Mucosa of rectum (tissue), 2 donors: ENCODE data around the gene XXYLT1.
A peak's percentile ranks its signal among the peaks of the same experiment; 100 is the strongest.

Source experiments
- H3K27ac ChIP-seq, 2 donors: one replicate each; pipeline ENCODE4 v1.7.0; 2013; ENCODE audit warnings: inconsistent platforms in 2 of 2, low read depth in 2 of 2, low read length in 2 of 2
- H3K27me3 ChIP-seq, 2 donors: one replicate each; pipeline ENCODE4 v1.7.0; 2013; ENCODE audit warnings: low read length in 2 of 2; ENCODE audit not compliant: control insufficient read depth in 2 of 2, insufficient read depth in 2 of 2
- H3K36me3 ChIP-seq, 2 donors: one replicate each; pipeline ENCODE4 v1.7.0; 2013; ENCODE audit warnings: low read length in 2 of 2; ENCODE audit not compliant: control insufficient read depth in 2 of 2, insufficient read depth in 2 of 2
- H3K4me1 ChIP-seq, 2 donors: one replicate each; pipeline ENCODE4 v1.7.0; 2013; ENCODE audit warnings: low read length in 2 of 2, mild to moderate bottlenecking in 1 of 2; ENCODE audit not compliant: control insufficient read depth in 2 of 2, insufficient read depth in 2 of 2
- H3K4me3 ChIP-seq, 2 donors: one replicate each; pipeline ENCODE4 v1.7.0; 2013; ENCODE audit warnings: low read length in 2 of 2
- H3K9ac ChIP-seq, 2 donors: one replicate each; pipeline ENCODE4 v1.7.0; 2013; ENCODE audit warnings: low read length in 2 of 2, low read depth in 1 of 2, mild to moderate bottlenecking in 1 of 2
- H3K9me3 ChIP-seq, 2 donors: one replicate each; pipeline ENCODE4 v1.7.0; 2013; ENCODE audit warnings: low read length in 2 of 2; ENCODE audit not compliant: control insufficient read depth in 2 of 2
- donor health status: healthy.
- donor health status: Normal muscosa, but diverticular disease.

Gene XXYLT1

DNA sequence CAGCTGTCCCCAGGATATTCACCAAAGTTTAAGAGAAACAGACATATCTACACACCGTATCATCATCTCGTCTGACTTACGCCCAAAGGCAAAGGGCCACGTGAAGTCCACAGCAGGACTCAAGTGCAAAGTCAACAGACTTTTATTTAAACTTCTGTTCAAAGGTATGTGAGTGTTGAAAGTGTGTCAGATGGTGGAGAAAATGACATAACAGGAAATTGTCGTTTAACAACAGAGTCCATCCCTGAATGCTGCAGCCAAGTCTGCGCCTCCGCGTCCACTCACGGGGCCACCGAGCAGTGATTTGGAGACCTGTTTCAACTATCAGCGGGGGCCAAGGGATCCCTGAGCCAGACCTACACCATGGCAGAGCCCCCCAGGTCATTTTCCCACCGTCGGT is 165.6 kb downstream of the XXYLT1 start:
- Histone ChIP-seq H3K4me1 (peaks cover 7 to 30% of the 10 kb centered on the region in 2 donors), H3K9ac (peak overlapping the region in 1 of 2 donors; percentile 5), H3K27ac (peak overlapping the region in 1 of 2 donors; percentile 53)

DNA sequence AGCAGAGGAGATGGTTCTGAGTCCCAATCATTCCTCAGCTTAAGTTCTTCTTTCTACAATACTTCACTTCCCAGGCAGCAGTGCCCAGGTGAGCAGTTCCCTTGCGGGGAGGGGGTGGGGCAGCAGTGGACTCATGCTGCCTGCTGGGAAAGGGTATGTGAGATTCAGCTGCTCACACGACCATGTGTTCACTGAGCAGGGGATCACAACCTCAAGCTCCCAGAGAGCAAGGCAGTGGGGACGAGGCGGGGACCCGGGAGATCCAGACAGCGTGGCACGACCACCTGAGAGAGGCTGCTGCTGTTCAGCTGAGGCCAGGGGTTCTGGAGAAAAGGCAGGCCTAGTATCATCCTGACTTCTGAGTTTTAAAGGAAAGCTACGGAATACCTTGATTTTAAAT is 166.6 kb downstream of the XXYLT1 start:
- Histone ChIP-seq H3K9me3 (no peaks in the 10 kb centered on the region), H3K27ac (no peak overlapping the region), H3K4me1 (peaks cover 7 to 30% of the 10 kb centered on the region in 2 donors)

More for the DNA sequence above, 165.6 kb downstream of the XXYLT1 start:
- Histone ChIP-seq H3K9me3 (no peaks in the 10 kb centered on the region), H3K36me3 (no peaks in the 10 kb centered on the region), H3K4me3 (peak overlapping the region in 1 of 2 donors; percentile 48), H3K27me3 (no peaks in the 10 kb centered on the region)

DNA sequence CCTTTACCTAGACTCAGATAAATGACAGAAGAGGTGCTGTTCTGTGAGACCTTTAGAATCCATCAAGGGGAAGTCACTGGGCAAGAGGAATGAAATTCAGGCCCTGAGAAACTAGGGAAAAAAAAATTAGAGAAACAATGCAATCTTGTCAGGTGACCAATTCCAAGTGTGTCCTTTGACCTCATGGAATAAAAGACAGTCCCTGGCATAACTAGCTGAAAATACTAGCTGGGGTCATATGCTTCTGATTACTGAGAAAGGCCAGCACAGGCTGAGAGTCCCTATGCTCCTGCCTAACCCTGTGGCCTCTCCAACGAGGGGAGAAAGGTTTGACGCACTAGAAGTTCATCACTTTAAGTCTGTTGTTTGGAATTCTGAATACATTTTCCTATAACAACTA is 167.3 kb downstream of the XXYLT1 start:
- Histone ChIP-seq H3K4me1 (peaks cover 7 to 30% of the 10 kb centered on the region in 2 donors), H3K9me3 (no peaks in the 10 kb centered on the region), H3K27ac (no peak overlapping the region), H3K9ac (no peak overlapping the region), H3K27me3 (no peaks in the 10 kb centered on the region), H3K36me3 (no peaks in the 10 kb centered on the region), H3K4me3 (no peak overlapping the region)

More for the DNA sequence above, 166.6 kb downstream of the XXYLT1 start:
- Histone ChIP-seq H3K9ac (no peak overlapping the region), H3K4me3 (no peak overlapping the region), H3K36me3 (no peaks in the 10 kb centered on the region), H3K27me3 (no peaks in the 10 kb centered on the region)

DNA sequence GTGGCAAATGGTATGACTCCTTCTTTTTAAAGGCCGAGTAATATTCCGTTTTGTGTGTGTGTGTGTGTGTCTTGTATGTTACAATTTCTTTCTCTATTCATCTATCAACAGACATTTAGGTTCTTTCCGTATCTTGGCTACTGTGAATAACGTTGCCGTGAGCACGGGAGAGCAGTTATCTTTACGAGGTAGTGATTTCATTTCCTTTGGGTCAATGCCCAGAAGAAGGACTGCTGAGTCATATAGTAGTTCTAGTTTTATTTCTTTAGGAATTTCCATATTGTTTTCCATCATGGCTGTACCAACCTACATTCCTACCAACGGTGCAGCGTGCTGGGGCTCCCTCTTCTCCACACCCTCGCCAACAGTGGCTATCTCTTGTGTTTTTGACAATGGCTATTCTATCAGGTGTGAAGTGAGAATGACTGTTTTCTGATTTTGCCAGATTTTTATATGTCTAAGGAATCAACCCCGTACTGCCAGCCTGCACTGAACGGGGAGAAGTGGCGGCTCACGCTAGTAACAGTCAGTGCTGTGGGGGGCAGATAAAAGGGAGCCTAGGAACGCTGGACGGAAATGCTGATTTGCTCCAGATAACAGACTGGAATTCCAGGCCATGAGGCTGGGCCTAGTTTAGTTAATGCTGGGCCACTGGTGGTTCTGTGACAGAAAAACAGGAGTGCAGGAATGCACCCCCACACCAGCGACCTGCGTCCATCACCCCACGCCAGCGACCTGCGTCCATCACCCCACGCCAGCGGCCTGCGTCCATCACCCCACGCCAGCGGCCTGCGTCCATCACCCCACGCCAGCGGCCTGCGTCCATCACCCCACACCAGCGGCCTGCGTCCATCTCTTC is 168.1 kb downstream of the XXYLT1 start:
- Histone ChIP-seq H3K4me1 (peaks cover 7 to 30% of the 10 kb centered on the region in 2 donors), H3K4me3 (no peak overlapping the region), H3K36me3 (no peaks in the 10 kb centered on the region), H3K27me3 (no peaks in the 10 kb centered on the region), H3K9ac (no peak overlapping the region), H3K27ac (peak overlapping the region; percentile 13 to 28), H3K9me3 (no peaks in the 10 kb centered on the region)

DNA sequence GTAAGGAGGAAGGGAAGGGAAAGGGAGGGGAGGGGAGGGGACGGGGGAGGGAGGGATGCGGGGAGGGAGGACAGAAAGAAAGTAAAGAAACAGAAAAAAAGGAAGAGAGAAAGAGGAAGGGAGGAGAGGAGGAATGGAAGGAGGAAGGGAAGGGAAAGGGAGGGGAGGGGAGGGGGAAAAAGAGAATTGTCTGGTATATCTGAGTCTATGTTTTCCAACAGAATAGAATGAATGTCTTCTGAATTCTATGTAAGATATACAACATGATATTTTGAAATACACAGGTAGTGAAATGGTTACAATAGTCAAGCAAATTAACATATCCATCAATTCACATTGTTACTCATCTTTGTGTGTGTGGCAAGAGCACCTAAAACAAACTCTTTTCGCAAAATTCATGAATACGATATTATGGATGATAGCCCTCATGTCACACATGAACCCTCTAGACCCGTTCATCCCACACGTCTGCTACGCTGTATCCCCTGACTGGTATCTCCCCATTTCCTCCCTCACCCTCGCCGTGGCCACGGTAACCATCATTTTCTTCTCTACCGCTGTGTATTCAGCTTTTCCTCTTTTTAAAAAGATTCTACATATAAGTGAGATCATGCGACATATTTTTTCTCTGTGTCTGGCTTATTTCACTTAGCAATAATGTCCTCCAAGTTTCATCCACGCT is 168.9 kb downstream of the XXYLT1 start:
- H3K4me3 ChIP-seq: no peak overlapping the region
- H3K27me3 ChIP-seq: no peaks in the 10 kb centered on the region
- H3K9me3 ChIP-seq: no peaks in the 10 kb centered on the region
- H3K27ac ChIP-seq: peak overlapping the region in 1 of 2 donors; percentile 5
- no peak overlapping the region for H3K9ac ChIP-seq
- no peaks in the 10 kb centered on the region for H3K36me3 ChIP-seq
- peaks cover 7 to 30% of the 10 kb centered on the region in 2 donors for H3K4me1 ChIP-seq

DNA sequence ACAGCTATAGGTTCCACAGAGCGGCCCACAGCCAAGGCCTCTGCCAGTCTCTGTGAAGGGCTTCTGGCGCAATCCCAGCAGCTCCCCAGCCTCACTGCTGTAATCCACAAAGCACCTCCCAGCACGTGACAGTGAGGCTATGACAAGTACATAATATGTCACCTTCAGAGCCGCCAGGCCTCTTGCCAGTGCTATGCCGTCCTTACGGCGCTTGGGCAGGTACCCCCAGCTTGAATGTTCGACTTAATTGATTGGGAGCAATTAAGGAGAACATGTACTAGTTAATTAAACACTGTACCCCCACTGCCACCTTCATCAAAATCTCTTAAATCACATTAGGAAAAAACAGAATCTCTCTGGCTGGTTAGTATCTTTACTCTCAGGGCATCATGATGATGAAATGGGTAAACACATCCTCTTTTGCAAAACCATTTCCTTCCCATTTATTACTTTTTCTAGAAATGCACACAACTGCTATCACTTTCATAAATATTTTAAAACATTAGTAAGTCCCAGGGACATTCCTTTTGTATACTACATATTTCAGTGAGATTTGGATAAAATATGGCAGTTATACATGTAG is 169.9 kb downstream of the XXYLT1 start:
- H3K4me1 ChIP-seq: peaks cover 4 to 31% of the 10 kb centered on the region in 2 donors

DNA sequence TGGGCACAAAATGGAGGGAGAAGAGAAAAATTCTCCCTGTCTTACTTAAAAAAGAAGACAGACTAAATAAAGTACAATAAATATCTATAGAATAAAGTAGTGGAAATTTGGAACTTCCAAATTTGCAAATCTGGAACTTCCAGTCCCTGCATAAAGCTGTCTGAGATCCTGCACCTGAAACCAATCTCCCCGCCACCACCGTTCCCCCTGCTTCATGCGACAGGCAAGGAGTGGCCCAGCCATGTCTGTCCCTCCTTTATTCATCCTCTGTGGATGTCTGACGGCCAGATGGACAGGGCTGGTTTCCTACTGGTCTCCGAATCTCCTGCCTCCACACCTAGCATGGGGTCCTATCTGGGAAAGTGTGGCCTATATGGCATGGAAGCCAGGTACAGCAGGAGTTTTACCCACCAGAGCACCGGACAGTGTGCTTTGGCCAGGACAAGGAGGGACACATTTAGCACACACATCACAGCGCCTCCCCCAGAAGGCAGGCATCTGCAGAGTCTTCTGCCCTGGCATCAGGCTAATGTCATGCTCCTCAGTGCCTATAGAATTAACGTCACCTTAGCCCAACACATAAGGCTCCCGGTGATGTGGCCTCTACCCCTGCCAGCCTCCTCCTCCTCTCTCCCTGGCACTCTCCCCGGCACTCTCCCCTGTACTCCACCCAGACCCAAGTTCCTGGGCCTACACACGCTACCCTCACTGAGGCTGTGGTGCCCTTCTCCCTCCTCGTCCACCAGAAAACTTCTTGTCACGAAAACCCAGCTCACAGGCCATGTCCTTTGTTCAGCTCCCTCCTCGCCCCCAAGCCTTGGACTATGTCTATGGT is 170.8 kb downstream of the XXYLT1 start:
- no peaks in the 10 kb centered on the region for H3K27me3 ChIP-seq
- no peak overlapping the region for H3K9ac ChIP-seq
- no peak overlapping the region for H3K4me3 ChIP-seq
- H3K36me3 ChIP-seq: no peaks in the 10 kb centered on the region
- no peaks in the 10 kb centered on the region for H3K9me3 ChIP-seq
- peak overlapping the region in 1 of 2 donors; percentile 11 for H3K27ac ChIP-seq
- peaks cover 4 to 26% of the 10 kb centered on the region in 2 donors for H3K4me1 ChIP-seq

More for the DNA sequence above, 169.9 kb downstream of the XXYLT1 start:
- Histone ChIP-seq H3K9ac (no peak overlapping the region), H3K36me3 (no peaks in the 10 kb centered on the region), H3K27ac (peak overlapping the region in 1 of 2 donors; percentile 11), H3K9me3 (no peaks in the 10 kb centered on the region), H3K27me3 (no peaks in the 10 kb centered on the region), H3K4me3 (no peak overlapping the region)

DNA sequence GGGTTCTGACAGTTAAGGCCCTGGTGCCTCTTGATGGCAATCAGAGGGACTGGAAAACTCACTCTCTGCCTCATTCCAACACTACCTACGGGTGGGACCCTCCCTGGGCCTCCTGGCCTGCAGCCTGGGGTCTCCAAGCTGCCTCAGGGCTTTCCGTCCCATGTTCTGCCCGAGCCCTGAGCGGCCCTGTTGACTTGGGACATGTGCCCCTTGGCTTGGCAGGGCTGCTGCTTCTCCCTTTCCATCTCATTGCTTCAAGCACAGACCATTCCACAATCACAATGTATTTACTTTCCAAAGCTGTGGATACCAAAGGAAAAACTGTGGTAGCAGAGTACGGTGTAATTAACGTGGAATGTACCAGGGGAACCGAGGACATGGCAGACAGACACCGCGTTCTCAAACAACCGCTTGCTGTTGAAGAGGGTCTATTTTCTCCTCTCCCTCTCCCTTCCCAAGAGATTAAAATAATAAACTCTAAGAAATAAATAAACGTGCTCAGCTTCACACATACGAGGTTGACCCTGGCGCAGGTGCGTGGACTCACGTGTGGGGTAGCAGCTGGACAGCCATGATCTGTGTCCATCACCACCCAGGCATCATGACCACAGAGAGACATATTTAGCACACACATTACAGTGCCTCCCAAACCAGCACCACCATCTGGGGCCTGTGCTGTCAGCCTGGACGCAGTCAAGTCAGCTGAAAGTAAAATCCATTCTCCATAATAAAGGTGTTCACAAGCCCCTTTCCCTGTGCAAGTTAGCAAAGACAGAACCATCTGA is 172.0 kb downstream of the XXYLT1 start:
- Histone ChIP-seq H3K27ac (no peak overlapping the region), H3K27me3 (no peaks in the 10 kb centered on the region), H3K36me3 (no peaks in the 10 kb centered on the region), H3K9me3 (no peaks in the 10 kb centered on the region), H3K4me3 (no peak overlapping the region), H3K4me1 (peaks cover 4 to 16% of the 10 kb centered on the region in 2 donors), H3K9ac (no peak overlapping the region)
